Thyroid gland (tissue), 4 donors: ENCODE data around the gene KCNIP4. TPM values are rescaled to one million over a fixed set of nuclear protein-coding genes. Genes with fewer than 3 reads are reported as not detected.

Experiments used
- DNase-seq, 2 donors: peaks; one replicate each; pipeline ENCODE4 v3.0.0-alpha.2; 2019
- H3K27ac ChIP-seq, 3 donors: fragments of 200-600 bp; sonication (generic); 1 replicate in 2 of 3; 2 replicates in 1 of 3; pipeline ENCODE4 v1.5.1; 2016 to 2019; ENCODE audit warnings: mild to moderate bottlenecking in 1 of 3, moderate library complexity in 1 of 3
- H3K27me3 ChIP-seq: fragments of 200-600 bp; sonication (generic); one replicate; pipeline ENCODE4 v1.5.1; 2019
- H3K36me3 ChIP-seq, 2 donors: fragments of 200-600 bp; sonication (generic); one replicate each; pipeline ENCODE4 v1.5.1; 2016 to 2019
- H3K4me1 ChIP-seq, 2 donors: fragments of 200-600 bp; sonication (generic); one replicate each; pipeline ENCODE4 v1.5.1; 2017 to 2019
- H3K4me3 ChIP-seq, 3 donors: fragments of 200-600 bp; sonication (generic); replicated peaks in 1 of 3; 1 replicate in 2 of 3; 2 replicates in 1 of 3; pipeline ENCODE4 v1.5.1; 2016; ENCODE audit warnings: mild to moderate bottlenecking in 1 of 3
- H3K9me3 ChIP-seq: fragments of 200-600 bp; sonication (generic); one replicate; pipeline ENCODE4 v1.5.1; 2017
- POLR2A ChIP-seq, 2 donors: fragments of 450-650 bp; IDR thresholded peaks; one replicate each; pipeline ENCODE4 v1.6.1; 2017; ENCODE audit warnings: antibody characterized with exemption in 2 of 2, mild to moderate bottlenecking in 2 of 2, moderate library complexity in 1 of 2
- WGBS, 2 donors: methylation state at CpG; one replicate each; pipeline ENCODE4 v1.1.5; 2017; 5-methylcytosine and 5-hydroxymethylcytosine counted together
- intact Hi-C: fragments of 100-400 bp; cut with DNase I; formaldehyde crosslinking; loops from one replicate; pipeline ENCODE4 v1.15.1; 2023
- total RNA-seq, 4 donors: library from RNA; depleted of rRNA; stranded (reverse); fragments of >200 nt; gene quantifications; one replicate each; pipeline ENCODE4 v1.2.3, GENCODE V29; 2016
- TF ChIP-seq, protein P1 (sequence below), 6 experiments: fragments of 200-600 bp in 3 of 6; fragments of 450-650 bp in 3 of 6; sonication (generic) in 3 of 6; IDR thresholded peaks; one replicate each; pipeline ENCODE4 v1.5.1; 2016 to 2019; ENCODE audit warnings: antibody characterized with exemption in 6 of 6, mild to moderate bottlenecking in 2 of 6, inconsistent platforms in 1 of 6, moderate library complexity in 1 of 6

Gene KCNIP4
- total RNA-seq, 4 donors from 2014 or later: 2.0 to 6.6 (median 4.4) TPM

DNA sequence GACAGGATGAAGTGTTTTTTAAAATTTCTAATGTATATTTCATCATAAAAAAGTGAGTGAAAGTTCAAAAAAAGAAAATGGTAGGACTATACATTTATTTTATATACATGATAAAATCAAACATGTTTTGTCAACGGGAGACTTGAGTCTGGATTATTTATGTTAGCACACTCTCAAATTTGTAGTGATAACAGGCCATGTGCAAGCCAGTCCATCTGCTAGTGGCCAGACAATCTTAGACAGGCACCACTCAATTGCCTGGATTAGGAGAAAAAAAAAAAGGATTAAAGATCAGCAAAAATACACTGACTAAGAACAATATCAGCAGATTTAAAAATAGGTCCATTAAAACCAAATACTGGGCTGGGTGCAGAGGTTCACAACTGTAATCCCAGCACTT is 71.9 kb downstream of the KCNIP4 start:
- TF ChIP-seq POLR2A (IDR thresholded peaks at IDR 0.05): no peak
- TF ChIP-seq, protein P1, sequence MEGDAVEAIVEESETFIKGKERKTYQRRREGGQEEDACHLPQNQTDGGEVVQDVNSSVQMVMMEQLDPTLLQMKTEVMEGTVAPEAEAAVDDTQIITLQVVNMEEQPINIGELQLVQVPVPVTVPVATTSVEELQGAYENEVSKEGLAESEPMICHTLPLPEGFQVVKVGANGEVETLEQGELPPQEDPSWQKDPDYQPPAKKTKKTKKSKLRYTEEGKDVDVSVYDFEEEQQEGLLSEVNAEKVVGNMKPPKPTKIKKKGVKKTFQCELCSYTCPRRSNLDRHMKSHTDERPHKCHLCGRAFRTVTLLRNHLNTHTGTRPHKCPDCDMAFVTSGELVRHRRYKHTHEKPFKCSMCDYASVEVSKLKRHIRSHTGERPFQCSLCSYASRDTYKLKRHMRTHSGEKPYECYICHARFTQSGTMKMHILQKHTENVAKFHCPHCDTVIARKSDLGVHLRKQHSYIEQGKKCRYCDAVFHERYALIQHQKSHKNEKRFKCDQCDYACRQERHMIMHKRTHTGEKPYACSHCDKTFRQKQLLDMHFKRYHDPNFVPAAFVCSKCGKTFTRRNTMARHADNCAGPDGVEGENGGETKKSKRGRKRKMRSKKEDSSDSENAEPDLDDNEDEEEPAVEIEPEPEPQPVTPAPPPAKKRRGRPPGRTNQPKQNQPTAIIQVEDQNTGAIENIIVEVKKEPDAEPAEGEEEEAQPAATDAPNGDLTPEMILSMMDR (IDR thresholded peaks at IDR 0.05): no peak
- H3K27ac ChIP-seq: no peak overlapping the region
- H3K9me3 ChIP-seq: no peaks in the 10 kb centered on the region
- no peaks in the 10 kb centered on the region for H3K27me3 ChIP-seq
- WGBS, 2 donors: 34 to 50% methylated on average over 1 of the region's 1 CpG
- no peaks in the 10 kb centered on the region for H3K4me1 ChIP-seq
- H3K36me3 ChIP-seq: no peaks in the 10 kb centered on the region
- no peak overlapping the region for H3K4me3 ChIP-seq
- DNase-seq: no peak
- intact Hi-C loops: no loop called here

DNA sequence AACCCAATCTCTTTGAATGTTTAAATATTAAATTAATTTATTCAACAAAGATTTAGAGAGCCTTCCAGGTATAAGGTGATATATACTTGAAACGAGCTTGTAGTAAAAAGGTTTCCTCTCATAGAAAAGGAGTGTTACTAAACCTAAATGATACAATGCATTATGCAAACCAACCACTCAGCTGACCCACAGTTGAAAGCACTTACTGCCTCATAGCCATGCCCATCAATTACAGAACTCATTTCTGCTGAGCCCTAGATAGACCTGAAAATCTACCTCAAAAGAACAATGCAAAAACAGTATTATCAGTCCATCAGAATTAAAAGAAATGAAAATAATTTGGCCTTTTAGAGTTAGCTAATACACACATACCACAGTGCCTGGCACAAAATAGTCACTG is 75.4 kb downstream of the KCNIP4 start:
- WGBS, 2 donors: 73 to 88% methylated on average over 1 of the region's 1 CpG
- no peak overlapping the region for H3K27ac ChIP-seq
- H3K9me3 ChIP-seq: no peaks in the 10 kb centered on the region
- H3K4me3 ChIP-seq: no peak overlapping the region
- no peaks in the 10 kb centered on the region for H3K4me1 ChIP-seq
- intact Hi-C loops: no loop called here
- H3K36me3 ChIP-seq: no peaks in the 10 kb centered on the region
- DNase-seq: no peak
- TF ChIP-seq, protein P1 (IDR thresholded peaks at IDR 0.05): no peak
- TF ChIP-seq POLR2A (IDR thresholded peaks at IDR 0.05): no peak
- H3K27me3 ChIP-seq: no peaks in the 10 kb centered on the region

DNA sequence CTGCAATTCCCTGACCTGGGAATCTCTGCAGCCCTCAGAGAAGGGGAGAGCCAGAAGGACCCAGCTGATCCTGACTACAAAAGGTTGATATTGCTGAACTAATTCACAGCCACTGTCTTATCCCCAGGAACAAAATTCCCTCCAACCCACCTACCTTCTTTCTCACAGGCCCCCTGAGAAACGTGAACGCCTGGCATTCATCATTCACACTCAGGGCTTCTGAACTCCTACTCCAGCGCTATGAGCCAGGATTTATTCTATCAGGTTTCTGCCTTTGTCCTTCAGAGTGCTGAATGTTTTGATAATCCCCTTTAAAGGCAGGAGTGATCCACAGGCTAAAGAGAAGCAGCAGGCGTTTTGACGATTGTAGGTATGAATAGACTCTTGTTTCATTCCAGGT is 76.5 kb downstream of the KCNIP4 start:
- Histone ChIP-seq H3K4me3 (no peak overlapping the region), H3K4me1 (no peaks in the 10 kb centered on the region), H3K27me3 (no peaks in the 10 kb centered on the region), H3K27ac (no peak overlapping the region), H3K9me3 (no peaks in the 10 kb centered on the region), H3K36me3 (no peaks in the 10 kb centered on the region)
- TF ChIP-seq POLR2A (IDR thresholded peaks at IDR 0.05): no peak
- TF ChIP-seq, protein P1 (IDR thresholded peaks at IDR 0.05): no peak
- WGBS, 2 donors: 60 to 61% methylated on average over 5 of the region's 5 CpGs
- intact Hi-C loops: no loop called here
- DNase-seq: no peak

DNA sequence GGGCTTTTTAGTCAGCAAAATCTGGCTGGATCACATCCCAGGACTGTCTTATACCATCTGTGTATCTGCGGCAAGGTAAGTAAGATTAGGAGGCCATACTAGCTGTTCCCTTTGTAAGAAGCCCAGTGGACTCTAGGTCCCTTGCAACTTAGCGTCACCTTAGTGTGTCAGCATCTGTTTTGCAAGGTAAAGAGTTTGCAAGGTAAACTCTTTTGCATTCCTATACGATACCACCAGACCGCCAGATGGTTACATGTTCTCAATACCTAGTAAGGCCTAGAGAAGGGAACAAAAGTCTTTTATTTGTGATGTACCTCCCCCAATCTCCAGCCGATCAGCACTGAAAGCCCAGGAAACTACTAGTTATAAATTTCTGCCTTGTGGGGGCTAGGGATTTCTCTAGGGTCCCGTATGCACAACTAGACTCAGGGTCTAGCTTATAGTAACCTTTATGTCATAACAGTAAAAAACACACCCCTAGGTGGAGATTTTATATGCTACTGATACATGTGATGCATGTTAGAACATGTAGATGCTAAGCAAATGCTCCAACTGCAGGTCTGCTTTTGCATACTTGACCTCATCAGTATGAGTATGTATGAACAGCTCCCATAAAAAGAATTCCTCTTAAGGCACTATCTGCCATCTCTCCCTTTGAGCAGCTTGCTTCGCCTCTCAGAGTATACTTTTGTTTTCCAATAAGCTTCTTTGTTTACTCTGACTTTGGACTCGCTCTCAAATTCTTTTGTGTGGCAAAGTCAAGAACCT is 78.4 kb downstream of the KCNIP4 start:
- H3K4me3 ChIP-seq: no peak overlapping the region
- no peak overlapping the region for H3K27ac ChIP-seq
- H3K9me3 ChIP-seq: no peaks in the 10 kb centered on the region
- TF ChIP-seq POLR2A (IDR thresholded peaks at IDR 0.05): no peak
- TF ChIP-seq, protein P1 (IDR thresholded peaks at IDR 0.05): no peak
- intact Hi-C loops: no loop called here
- no peaks in the 10 kb centered on the region for H3K36me3 ChIP-seq
- no peaks in the 10 kb centered on the region for H3K27me3 ChIP-seq
- no peak for DNase-seq
- H3K4me1 ChIP-seq: no peaks in the 10 kb centered on the region
- 74 to 81% methylated on average over 8 of the region's 8 CpGs for WGBS, 2 donors

DNA sequence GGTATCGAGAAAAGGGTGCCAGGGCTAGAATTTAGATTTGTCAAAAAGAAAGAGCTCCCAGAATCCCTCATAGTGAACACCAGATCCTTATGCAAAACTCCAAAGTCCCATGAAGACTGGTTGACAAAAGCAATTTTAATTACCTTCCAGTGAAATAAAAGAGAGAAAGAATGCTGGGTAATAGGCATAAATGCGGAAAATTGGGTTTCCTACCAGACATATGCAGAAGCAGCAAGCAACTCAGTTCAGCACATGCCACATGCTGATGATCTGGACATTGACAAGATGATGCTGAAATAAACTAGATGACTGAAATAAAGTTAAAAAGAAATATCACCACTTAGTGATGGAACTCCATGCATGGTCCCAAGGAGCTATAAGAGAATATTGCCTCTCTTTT is 83.9 kb downstream of the KCNIP4 start:
- intact Hi-C loops: no loop called here
- H3K27ac ChIP-seq: no peak overlapping the region
- no peak for DNase-seq
- TF ChIP-seq, protein P1 (IDR thresholded peaks at IDR 0.05): no peak
- TF ChIP-seq POLR2A (IDR thresholded peaks at IDR 0.05): no peak
- H3K4me1 ChIP-seq: no peaks in the 10 kb centered on the region
- H3K4me3 ChIP-seq: no peak overlapping the region
- WGBS, 2 donors: 91 to 95% methylated on average over 2 of the region's 2 CpGs
- no peaks in the 10 kb centered on the region for H3K27me3 ChIP-seq
- no peaks in the 10 kb centered on the region for H3K9me3 ChIP-seq
- no peaks in the 10 kb centered on the region for H3K36me3 ChIP-seq
